Keratinocyte (primary cell): ENCODE results near the gene NFATC1. TPM values are rescaled to one million over a fixed set of nuclear protein-coding genes. Genes with fewer than 3 reads are reported as not detected.

Experiments
- DNase-seq: peaks from one replicate; pipeline ENCODE4 v3.0.0-alpha.2; 2011; ENCODE audit warnings: low read depth, missing footprints, low spot score
- FAIRE-seq: peaks from 2 replicates; lab custom pipeline; 2011; peaks lifted over from hg19 to GRCh38; lab: Jason Lieb, UNC
- H2AFZ ChIP-seq: 2 replicates; pipeline ENCODE4 v1.6.0; 2012; ENCODE audit warnings: low read length, control low read depth, inconsistent platforms; ENCODE audit not compliant: control insufficient read depth
- H3K27ac ChIP-seq: 2 replicates; pipeline ENCODE4 v1.5.1; 2011; ENCODE audit warnings: low read length; ENCODE audit not compliant: control insufficient read depth, insufficient read depth
- H3K27me3 ChIP-seq: 3 replicates; pipeline ENCODE4 v1.6.0; 2011; ENCODE audit warnings: low read length; ENCODE audit not compliant: control insufficient read depth, insufficient read depth; ENCODE audit errors: extremely low read depth
- H3K36me3 ChIP-seq, 2 experiments: 2 replicates in 1 of 2; 3 replicates in 1 of 2; pipeline ENCODE4 v1.5.1; 2011; ENCODE audit warnings: low read length in 2 of 2, mild to moderate bottlenecking in 1 of 2; ENCODE audit not compliant: control insufficient read depth in 2 of 2, insufficient read depth in 2 of 2; ENCODE audit errors: extremely low read depth in 1 of 2
- H3K4me1 ChIP-seq: 3 replicates; pipeline ENCODE4 v1.5.1; 2011; ENCODE audit warnings: low read length; ENCODE audit not compliant: control insufficient read depth, insufficient read depth; ENCODE audit errors: extremely low read depth
- H3K4me2 ChIP-seq: 3 replicates; pipeline ENCODE4 v1.6.0; 2011; ENCODE audit warnings: low read depth, low read length; ENCODE audit not compliant: control insufficient read depth, insufficient read depth; ENCODE audit errors: extremely low read depth
- H3K4me3 ChIP-seq, 3 experiments: fragments of 200-600 bp in 1 of 3; sonication (generic) in 1 of 3; 2 replicates in 2 of 3; 3 replicates in 1 of 3; pipeline ENCODE4 v1.5.1; 2011 to 2016; ENCODE audit warnings: low read length in 3 of 3, mild to moderate bottlenecking in 3 of 3, control low read depth in 2 of 3, inconsistent platforms in 1 of 3, low read depth in 1 of 3, mixed read lengths in 1 of 3, mixed run types in 1 of 3, moderate library complexity in 1 of 3; ENCODE audit not compliant: control insufficient read depth in 2 of 3, insufficient read depth in 2 of 3; ENCODE audit errors: extremely low read depth in 1 of 3
- H3K79me2 ChIP-seq: 2 replicates; pipeline ENCODE4 v1.6.0; 2012; ENCODE audit warnings: low read length; ENCODE audit not compliant: control insufficient read depth, insufficient read depth
- H3K9ac ChIP-seq: 3 replicates; pipeline ENCODE4 v1.6.0; 2011; ENCODE audit warnings: low read length; ENCODE audit not compliant: control insufficient read depth, insufficient read depth; ENCODE audit errors: extremely low read depth
- H3K9me1 ChIP-seq: 3 replicates; pipeline ENCODE4 v1.6.0; 2011; ENCODE audit warnings: low read length; ENCODE audit not compliant: control insufficient read depth, insufficient read depth; ENCODE audit errors: extremely low read depth
- H3K9me3 ChIP-seq: 2 replicates; pipeline ENCODE4 v1.5.1; 2012; ENCODE audit warnings: low read depth, low read length; ENCODE audit not compliant: control insufficient read depth
- H4K20me1 ChIP-seq: 3 replicates; pipeline ENCODE4 v1.6.0; 2011; ENCODE audit warnings: low read length; ENCODE audit not compliant: control insufficient read depth, insufficient read depth; ENCODE audit errors: extremely low read depth
- CTCF ChIP-seq, 3 experiments: IDR thresholded peaks in 1 of 3; conservative IDR thresholded peaks in 1 of 3; optimal IDR thresholded peaks in 1 of 3; 2 replicates in 2 of 3; 3 replicates in 1 of 3; pipeline versions ENCODE3 to v1.5.1; 2011; ENCODE audit warnings: low read length in 3 of 3, mild to moderate bottlenecking in 3 of 3, moderate library complexity in 2 of 3, control low read depth in 1 of 3, inconsistent platforms in 1 of 3; ENCODE audit not compliant: insufficient read depth in 2 of 3; ENCODE audit errors: extremely low read depth in 1 of 3
- EZH2 ChIP-seq: IDR thresholded peaks from one replicate; pipeline ENCODE4 v1.6.1; 2012; ENCODE audit warnings: inconsistent platforms, mild to moderate bottlenecking, low read length, moderate library complexity
- dilution Hi-C: fragments of 300-500 bp; cut with MboI; formaldehyde crosslinking; loops from one replicate; pipeline ENCODE4 v1.7.0; 2020; ENCODE audit warnings: low sequenced_read_pairs; ENCODE audit not compliant: extremely low pct_ligation_motif_present
- polyA plus RNA-seq, 5 experiments: library from polyadenylated mRNA; depleted of rRNA in 3 of 5; stranded (reverse) in 3 of 5; stranded (forward) in 1 of 5; unstranded in 1 of 5; fragments of >200 nt; gene quantifications; 1 replicate in 1 of 5; 2 replicates in 3 of 5; 3 replicates in 1 of 5; pipeline versions ENCODE4 v1.2.1 to v1.2.3, GENCODE V29; 2011 to 2012; ENCODE audit warnings: missing spikeins in 2 of 5, low read depth in 1 of 5, low replicate concordance in 1 of 5

NFATC1 gene
- polyA plus RNA-seq, 1 donor (not counting 4 experiments of a cell fraction or from before 2014, with no cell fraction given): 0.77 TPM

DNA sequence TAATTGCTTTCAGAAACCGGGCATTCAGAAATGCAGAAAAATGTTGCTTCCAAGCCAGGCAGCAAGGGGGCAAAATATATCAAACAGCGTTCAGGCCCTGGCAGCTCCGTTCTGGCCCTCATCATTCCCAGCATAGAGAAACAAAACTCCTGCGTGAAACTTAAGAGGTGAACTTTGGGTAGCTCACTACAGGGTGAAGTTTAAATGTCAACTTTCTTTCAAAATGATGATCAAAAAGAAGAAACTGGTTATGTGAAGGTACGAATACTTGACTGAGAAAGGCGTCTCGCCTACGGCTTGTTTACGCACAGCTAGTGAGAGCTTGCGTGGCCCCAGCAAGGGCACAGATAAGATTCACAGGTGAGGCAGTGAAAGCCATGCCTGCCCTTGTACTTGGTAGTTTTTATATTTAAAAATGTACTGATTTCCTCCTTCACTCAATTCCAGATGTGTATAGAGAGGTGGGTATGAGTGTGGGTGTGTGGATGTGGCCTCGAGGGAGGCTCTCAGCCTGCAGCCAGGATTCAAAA, 127.5 kb downstream of the NFATC1 start:
- H3K27ac ChIP-seq: no peak overlapping the region
- H3K36me3 ChIP-seq: peaks cover 0 to 2% of the 10 kb centered on the region in 2 experiments
- H3K79me2 ChIP-seq: no peaks in the 10 kb centered on the region
- H3K27me3 ChIP-seq: peaks cover 7% of the 10 kb centered on the region
- DNase-seq (no peak), FAIRE-seq (no peak)
- no peak for TF ChIP-seq CTCF (optimal IDR thresholded peaks at IDR 0.05 in 1 of 3, IDR thresholded peaks at IDR 0.05 in 1 of 3, conservative IDR thresholded peaks at IDR 0.05 in 1 of 3; ENCODE audit: extremely low read depth in 1 of 3, insufficient read depth in 2 of 3, low read length in 3 of 3)
- H3K9me3 ChIP-seq: no peaks in the 10 kb centered on the region
- H4K20me1 ChIP-seq: no peaks in the 10 kb centered on the region
- no peak overlapping the region for H3K4me2 ChIP-seq
- no peaks in the 10 kb centered on the region for H3K9me1 ChIP-seq
- H3K9ac ChIP-seq: no peak overlapping the region
- H2AFZ ChIP-seq: no peak overlapping the region
- H3K4me1 ChIP-seq: no peaks in the 10 kb centered on the region
- dilution Hi-C loops: no loop called here
- H3K4me3 ChIP-seq: no peak overlapping the region

GRCh38 chr18:79523736-79524180, 128.0 kb downstream of the NFATC1 start:
- peaks cover 7% of the 10 kb centered on the region for H3K27me3 ChIP-seq
- no peak overlapping the region for H3K4me2 ChIP-seq
- H2AFZ ChIP-seq: no peak overlapping the region
- H3K9me3 ChIP-seq: no peaks in the 10 kb centered on the region
- peaks cover 0 to 2% of the 10 kb centered on the region in 2 experiments for H3K36me3 ChIP-seq
- no peaks in the 10 kb centered on the region for H4K20me1 ChIP-seq
- H3K79me2 ChIP-seq: no peaks in the 10 kb centered on the region
- H3K9ac ChIP-seq: no peak overlapping the region
- no peaks in the 10 kb centered on the region for H3K4me1 ChIP-seq
- H3K4me3 ChIP-seq: no peak overlapping the region
- TF ChIP-seq CTCF (optimal IDR thresholded peaks at IDR 0.05 in 1 of 3, IDR thresholded peaks at IDR 0.05 in 1 of 3, conservative IDR thresholded peaks at IDR 0.05 in 1 of 3; ENCODE audit: extremely low read depth in 1 of 3, insufficient read depth in 2 of 3, low read length in 3 of 3) (no peak), EZH2 (no peak)
- no peak for DNase-seq
- H3K27ac ChIP-seq: no peak overlapping the region
- H3K9me1 ChIP-seq: no peaks in the 10 kb centered on the region
- FAIRE-seq: no peak
- dilution Hi-C loops: no loop called here
